Progenitor cell of endocrine pancreas (in vitro differentiated cells): Measurements from ENCODE around the gene MOXD1. TPM values are rescaled to one million over a fixed set of nuclear protein-coding genes. Genes with fewer than 3 reads are reported as not detected.

ENCODE experiments used
- DNase-seq: peaks from one replicate; pipeline ENCODE4 v3.0.0; 2021; ENCODE audit warnings: low spot score; ENCODE audit not compliant: unreplicated experiment
- H3K27ac Mint-ChIP-seq: 2 replicates; pipeline ENCODE4 v1.8.0; 2021; ENCODE audit warnings: mild to moderate bottlenecking, moderate library complexity, mixed read lengths
- H3K27me3 Mint-ChIP-seq: 2 replicates; pipeline ENCODE4 v1.8.0; 2021; ENCODE audit warnings: mixed read lengths
- H3K36me3 Mint-ChIP-seq: 2 replicates; pipeline ENCODE4 v1.8.0; 2022; ENCODE audit warnings: mixed read lengths; ENCODE audit not compliant: insufficient read depth
- H3K4me1 Mint-ChIP-seq: 2 replicates; pipeline ENCODE4 v1.8.0; 2021; ENCODE audit warnings: low read depth, mixed read lengths
- H3K4me3 Mint-ChIP-seq: 2 replicates; pipeline ENCODE4 v1.8.0; 2021; ENCODE audit warnings: low read depth, mild to moderate bottlenecking, moderate library complexity, mixed read lengths
- H3K9me3 Mint-ChIP-seq: 2 replicates; pipeline ENCODE4 v1.8.0; 2021; ENCODE audit warnings: low read depth, mixed read lengths
- total RNA-seq: library from RNA; stranded (reverse); gene quantifications from 2 replicates; pipeline ENCODE4 v1.2.1, GENCODE V29; 2021
- TF ChIP-seq, protein P1 (sequence below): fragments of 200-600 bp; sonication (generic); IDR thresholded peaks from one replicate; pipeline ENCODE4 v1.5.0; 2021; ENCODE audit warnings: antibody characterized with exemption, mild to moderate bottlenecking; ENCODE audit not compliant: unreplicated experiment

MOXD1 gene
- total RNA-seq, 1 donor from 2014 or later: 8.4 TPM

DNA sequence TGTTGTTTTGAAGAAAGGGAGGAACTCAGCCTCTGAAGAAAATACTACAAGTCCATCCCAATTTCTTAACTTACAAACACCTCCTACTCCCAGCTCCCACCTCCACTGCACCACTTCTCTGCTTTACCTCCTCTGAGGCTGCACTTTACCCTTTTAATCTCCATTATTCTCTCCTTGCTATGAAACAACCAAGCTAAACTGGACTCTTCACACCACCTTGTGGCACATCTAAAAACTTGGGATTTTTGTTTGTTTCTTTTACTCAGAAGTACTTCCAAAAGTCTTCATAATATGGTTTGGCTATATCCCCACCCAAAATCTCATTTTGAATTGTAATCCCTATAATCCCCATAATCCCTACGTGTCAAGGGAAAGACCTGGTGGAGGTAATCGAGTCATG lies 142.2 kb downstream of the MOXD1 start:
- H3K9me3 Mint-ChIP-seq: no peaks in the 10 kb centered on the region

GRCh38 chr6:132257561-132257960 lies 143.7 kb downstream of the MOXD1 start:
- Mint-ChIP-seq H3K4me1 (peaks cover 4% of the 10 kb centered on the region), H3K36me3 (no peaks in the 10 kb centered on the region), H3K27me3 (no peaks in the 10 kb centered on the region), H3K9me3 (no peaks in the 10 kb centered on the region), H3K27ac (no peak overlapping the region), H3K4me3 (no peak overlapping the region)
- TF ChIP-seq, protein P1, sequence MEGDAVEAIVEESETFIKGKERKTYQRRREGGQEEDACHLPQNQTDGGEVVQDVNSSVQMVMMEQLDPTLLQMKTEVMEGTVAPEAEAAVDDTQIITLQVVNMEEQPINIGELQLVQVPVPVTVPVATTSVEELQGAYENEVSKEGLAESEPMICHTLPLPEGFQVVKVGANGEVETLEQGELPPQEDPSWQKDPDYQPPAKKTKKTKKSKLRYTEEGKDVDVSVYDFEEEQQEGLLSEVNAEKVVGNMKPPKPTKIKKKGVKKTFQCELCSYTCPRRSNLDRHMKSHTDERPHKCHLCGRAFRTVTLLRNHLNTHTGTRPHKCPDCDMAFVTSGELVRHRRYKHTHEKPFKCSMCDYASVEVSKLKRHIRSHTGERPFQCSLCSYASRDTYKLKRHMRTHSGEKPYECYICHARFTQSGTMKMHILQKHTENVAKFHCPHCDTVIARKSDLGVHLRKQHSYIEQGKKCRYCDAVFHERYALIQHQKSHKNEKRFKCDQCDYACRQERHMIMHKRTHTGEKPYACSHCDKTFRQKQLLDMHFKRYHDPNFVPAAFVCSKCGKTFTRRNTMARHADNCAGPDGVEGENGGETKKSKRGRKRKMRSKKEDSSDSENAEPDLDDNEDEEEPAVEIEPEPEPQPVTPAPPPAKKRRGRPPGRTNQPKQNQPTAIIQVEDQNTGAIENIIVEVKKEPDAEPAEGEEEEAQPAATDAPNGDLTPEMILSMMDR: no peak
- no peak for DNase-seq

More for the DNA sequence above, 142.2 kb downstream of the MOXD1 start:
- Mint-ChIP-seq H3K4me1 (peaks cover 4% of the 10 kb centered on the region), H3K4me3 (no peak overlapping the region), H3K27me3 (no peaks in the 10 kb centered on the region), H3K36me3 (no peaks in the 10 kb centered on the region), H3K27ac (no peak overlapping the region)
- DNase-seq: no peak
- TF ChIP-seq, protein P1: peak; percentile 28

GRCh38 chr6:132256457-132256856 lies 144.8 kb downstream of the MOXD1 start:
- H3K27ac Mint-ChIP-seq: no peak overlapping the region
- H3K4me1 Mint-ChIP-seq: peaks cover 4% of the 10 kb centered on the region
- peaks cover 3% of the 10 kb centered on the region for H3K9me3 Mint-ChIP-seq
- H3K4me3 Mint-ChIP-seq: no peak overlapping the region
- H3K27me3 Mint-ChIP-seq: no peaks in the 10 kb centered on the region
- DNase-seq: no peak
- no peaks in the 10 kb centered on the region for H3K36me3 Mint-ChIP-seq
- TF ChIP-seq, protein P1: no peak

- no peaks in the 10 kb centered on the region for H3K36me3 Mint-ChIP-seq
- no peak overlapping the region for H3K27ac Mint-ChIP-seq
- H3K27me3 Mint-ChIP-seq: no peaks in the 10 kb centered on the region
- H3K4me3 Mint-ChIP-seq: no peak overlapping the region
- peaks cover 3% of the 10 kb centered on the region for H3K9me3 Mint-ChIP-seq
- peaks cover 4% of the 10 kb centered on the region for H3K4me1 Mint-ChIP-seq
- TF ChIP-seq, protein P1: no peak
- no peak for DNase-seq
Measured at GRCh38 chr6:132253906-132254305, 147.4 kb downstream of the MOXD1 start.

- no peak for DNase-seq
- Mint-ChIP-seq H3K4me3 (no peak overlapping the region), H3K36me3 (no peaks in the 10 kb centered on the region), H3K27ac (no peak overlapping the region), H3K27me3 (peaks cover 5% of the 10 kb centered on the region), H3K9me3 (peaks cover 3% of the 10 kb centered on the region), H3K4me1 (peaks cover 4% of the 10 kb centered on the region)
- TF ChIP-seq, protein P1: no peak
Measured at GRCh38 chr6:132253211-132253610, 148.1 kb downstream of the MOXD1 start.
